ENCODE data around the gene FNDC8.
"Not testable (repeated sequence)": the region's sequence is repeated elsewhere in the genome, so short reads cannot be mapped to it uniquely, and the experiment has no call there.

FNDC8 gene

DNA sequence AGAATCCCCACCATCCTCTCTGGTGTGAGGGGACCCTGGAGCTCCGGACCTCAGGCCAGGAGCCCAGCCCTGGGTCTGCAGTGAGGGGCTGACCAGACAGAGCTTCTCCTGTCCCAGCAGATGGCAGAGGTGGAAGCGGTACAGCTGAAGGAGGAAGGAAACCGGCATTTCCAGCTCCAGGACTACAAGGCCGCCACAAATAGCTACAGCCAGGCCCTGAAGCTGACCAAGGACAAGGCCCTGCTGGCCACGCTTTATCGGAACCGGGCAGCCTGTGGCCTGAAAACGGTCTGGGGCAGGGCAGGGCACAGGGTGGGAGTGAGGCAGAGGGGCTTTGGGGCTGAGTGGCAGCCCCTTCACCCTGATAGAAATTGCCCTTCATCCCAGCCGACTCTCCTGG is 26.7 kb downstream of the FNDC8 start:
- H3K4me3 ChIP-seq (ENCODE audit: control insufficient read depth, low read depth, low read length), result no peak overlapping the region
- TF ChIP-seq, protein P1, sequence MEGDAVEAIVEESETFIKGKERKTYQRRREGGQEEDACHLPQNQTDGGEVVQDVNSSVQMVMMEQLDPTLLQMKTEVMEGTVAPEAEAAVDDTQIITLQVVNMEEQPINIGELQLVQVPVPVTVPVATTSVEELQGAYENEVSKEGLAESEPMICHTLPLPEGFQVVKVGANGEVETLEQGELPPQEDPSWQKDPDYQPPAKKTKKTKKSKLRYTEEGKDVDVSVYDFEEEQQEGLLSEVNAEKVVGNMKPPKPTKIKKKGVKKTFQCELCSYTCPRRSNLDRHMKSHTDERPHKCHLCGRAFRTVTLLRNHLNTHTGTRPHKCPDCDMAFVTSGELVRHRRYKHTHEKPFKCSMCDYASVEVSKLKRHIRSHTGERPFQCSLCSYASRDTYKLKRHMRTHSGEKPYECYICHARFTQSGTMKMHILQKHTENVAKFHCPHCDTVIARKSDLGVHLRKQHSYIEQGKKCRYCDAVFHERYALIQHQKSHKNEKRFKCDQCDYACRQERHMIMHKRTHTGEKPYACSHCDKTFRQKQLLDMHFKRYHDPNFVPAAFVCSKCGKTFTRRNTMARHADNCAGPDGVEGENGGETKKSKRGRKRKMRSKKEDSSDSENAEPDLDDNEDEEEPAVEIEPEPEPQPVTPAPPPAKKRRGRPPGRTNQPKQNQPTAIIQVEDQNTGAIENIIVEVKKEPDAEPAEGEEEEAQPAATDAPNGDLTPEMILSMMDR (conservative IDR thresholded peaks at IDR 0.05; ENCODE audit: control insufficient read depth, insufficient read depth, low read depth, low read length), result no peak

DNA sequence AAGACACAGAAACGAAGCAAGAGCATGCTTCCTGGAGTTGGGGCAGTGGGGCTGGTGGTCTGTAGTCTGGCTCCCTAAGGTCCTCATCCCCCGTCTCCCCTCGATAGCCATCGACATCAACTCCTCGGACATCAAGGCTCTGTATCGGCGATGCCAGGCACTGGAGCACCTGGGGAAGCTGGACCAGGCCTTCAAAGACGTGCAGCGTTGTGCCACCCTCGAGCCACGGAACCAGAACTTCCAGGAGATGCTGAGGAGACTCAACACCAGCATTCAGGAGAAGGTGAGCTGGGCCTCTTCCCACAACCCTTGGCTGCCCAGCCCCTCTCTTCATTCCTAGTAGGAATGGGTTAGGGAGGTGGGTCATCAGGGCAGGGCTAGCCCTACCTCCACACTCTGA is 28.5 kb downstream of the FNDC8 start:
- TF ChIP-seq, protein P1 (conservative IDR thresholded peaks at IDR 0.05; ENCODE audit: control insufficient read depth, insufficient read depth, low read depth, low read length), result no peak
- H3K4me3 ChIP-seq (ENCODE audit: control insufficient read depth, low read depth, low read length), result no peak overlapping the region
- no peak for DNase-seq (ENCODE audit: low read depth)

More for the DNA sequence above, 26.7 kb downstream of the FNDC8 start:
- no peak for DNase-seq (ENCODE audit: low read depth)

DNA sequence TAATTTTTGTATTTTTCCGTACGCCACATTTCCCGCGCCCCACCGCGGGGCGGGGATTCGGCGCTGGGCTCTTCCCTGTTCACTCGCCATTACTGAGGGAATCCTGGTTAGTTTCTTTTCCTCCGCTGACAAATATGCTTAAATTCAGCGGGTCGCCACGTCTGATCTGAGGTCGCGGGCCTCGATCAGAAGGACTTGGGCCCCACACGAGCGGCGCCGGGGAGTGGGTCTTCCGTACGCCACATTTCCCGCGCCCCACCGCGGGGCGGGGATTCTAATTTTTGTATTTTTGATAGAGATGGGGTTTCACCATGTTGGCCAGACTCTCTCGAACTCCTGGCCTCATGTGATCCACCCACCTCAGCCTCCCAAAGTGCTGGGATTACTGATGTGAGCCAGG is 29.7 kb downstream of the FNDC8 start:
- not testable (repeated sequence) for DNase-seq (ENCODE audit: low read depth); H3K4me3 ChIP-seq (ENCODE audit: control insufficient read depth, low read depth, low read length)

DNA sequence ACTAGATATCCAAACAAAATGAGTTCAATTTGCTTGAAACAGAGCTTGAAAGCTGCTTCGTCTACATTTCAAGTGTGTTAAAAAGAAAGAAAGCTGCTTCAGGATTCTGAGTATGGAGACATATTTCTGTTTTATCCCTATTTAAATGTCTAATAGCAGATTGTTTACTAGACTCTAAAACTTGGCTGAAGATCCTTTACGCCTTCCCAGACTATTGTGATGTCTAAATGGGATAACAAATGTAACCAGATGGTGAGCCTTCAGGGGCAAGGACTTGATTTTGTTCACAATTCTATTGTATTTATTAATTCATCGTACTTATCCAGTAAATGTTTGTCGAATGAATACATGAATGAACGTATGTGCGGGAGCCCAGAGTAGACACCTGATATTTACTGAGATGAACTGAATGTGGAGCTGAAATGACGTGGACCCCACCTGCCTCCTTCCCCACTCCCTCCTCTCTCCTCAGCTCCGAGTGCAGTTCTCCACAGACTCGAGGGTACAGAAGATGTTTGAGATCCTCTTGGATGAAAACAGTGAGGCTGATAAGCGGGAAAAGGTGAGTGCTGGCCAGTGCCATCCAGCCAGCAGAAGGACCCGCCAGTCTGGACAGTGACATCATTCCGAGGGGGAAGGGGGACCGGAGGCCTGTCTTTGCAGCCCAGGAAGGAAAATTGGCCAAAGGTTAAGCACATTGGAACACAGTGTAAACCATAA is 31.2 kb downstream of the FNDC8 start:
- TF ChIP-seq, protein P1 (conservative IDR thresholded peaks at IDR 0.05; ENCODE audit: control insufficient read depth, insufficient read depth, low read depth, low read length), result no peak
- no peak for DNase-seq (ENCODE audit: low read depth)
- no peak overlapping the region for H3K4me3 ChIP-seq (ENCODE audit: control insufficient read depth, low read depth, low read length)

DNA sequence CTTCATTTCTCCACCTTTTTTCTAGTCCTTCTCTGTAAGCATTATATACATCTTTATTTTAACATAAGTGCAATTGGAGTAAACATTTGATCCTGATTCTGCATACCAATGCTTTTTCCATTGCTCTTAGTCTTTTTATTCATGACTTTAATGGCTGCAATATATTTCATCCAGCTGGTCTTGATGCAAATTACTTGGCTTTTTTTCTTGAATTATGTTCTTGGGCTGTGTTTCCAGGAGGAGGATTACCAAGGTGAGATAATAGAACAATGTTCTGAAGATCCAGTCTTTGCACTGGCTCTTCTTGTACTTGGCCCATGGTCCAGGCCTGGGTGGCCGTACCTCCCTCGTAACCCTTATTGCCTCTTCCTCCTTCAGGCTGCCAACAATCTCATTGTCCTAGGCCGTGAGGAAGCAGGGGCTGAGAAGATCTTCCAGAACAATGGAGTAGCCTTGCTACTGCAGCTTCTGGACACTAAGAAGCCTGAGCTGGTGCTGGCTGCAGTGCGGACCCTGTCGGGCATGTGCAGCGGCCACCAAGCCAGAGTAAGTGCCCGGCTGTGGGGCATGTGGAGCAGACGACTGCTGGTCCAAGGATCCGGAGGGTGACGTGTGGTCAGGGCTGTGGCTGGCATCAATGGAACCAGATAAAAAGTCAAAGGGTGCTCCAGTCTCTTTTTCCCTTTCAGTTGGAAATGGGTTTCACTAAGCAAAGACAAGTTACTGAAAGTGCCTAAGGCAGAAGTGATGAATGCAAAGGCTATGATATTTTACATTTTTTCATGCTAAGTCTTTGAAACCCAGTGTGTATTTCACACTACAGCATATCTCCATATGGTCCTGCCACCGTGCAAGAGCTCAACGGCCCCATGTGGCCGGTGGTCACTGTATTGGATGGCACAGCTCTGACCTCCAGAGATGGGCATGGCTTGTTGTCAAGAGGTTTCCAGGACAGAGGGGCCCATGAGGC is 33.1 kb downstream of the FNDC8 start:
- DNase-seq (ENCODE audit: low read depth), result no peak
- TF ChIP-seq, protein P1 (conservative IDR thresholded peaks at IDR 0.05; ENCODE audit: control insufficient read depth, insufficient read depth, low read depth, low read length), result no peak
- H3K4me3 ChIP-seq (ENCODE audit: control insufficient read depth, low read depth, low read length), result no peak overlapping the region

DNA sequence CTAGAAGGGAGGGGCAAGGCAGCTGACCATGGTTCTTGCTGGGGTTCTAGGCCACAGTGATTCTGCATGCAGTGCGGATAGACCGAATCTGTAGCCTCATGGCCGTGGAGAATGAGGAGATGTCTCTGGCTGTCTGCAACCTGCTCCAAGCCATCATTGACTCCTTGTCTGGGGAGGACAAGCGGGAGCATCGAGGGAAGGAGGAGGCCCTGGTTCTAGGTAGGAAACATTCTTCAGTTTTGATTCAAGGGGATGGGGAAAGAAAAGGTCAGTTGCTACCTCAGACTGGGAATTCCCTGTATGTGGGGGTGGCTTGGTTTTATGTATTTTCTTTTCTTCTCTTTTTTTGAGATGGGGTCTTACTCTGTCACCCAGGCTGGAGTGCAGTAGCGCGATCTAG is 33.8 kb downstream of the FNDC8 start:
- DNase-seq (ENCODE audit: low read depth), result no peak
- no peak overlapping the region for H3K4me3 ChIP-seq (ENCODE audit: control insufficient read depth, low read depth, low read length)
- TF ChIP-seq, protein P1 (conservative IDR thresholded peaks at IDR 0.05; ENCODE audit: control insufficient read depth, insufficient read depth, low read depth, low read length), result no peak

DNA sequence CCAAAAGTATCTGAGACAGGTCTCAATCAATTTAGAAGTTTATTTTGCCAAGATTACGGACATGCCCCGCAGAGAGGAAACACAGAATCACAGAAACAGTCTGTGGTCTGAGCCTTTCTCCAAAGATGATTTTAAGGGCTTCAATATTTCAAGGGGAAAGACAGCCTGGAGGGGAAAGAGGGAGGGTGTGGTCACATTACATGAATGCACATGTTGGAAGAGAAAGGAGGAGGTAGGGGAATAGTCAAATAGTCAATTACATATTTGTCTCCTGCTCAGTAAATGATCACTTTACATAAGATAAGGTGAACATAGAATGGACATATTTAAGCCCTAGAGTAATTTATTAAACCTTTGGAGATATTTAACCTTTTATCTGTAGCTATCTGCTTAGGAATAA is 38.5 kb downstream of the FNDC8 start:
- no peak overlapping the region for H3K4me3 ChIP-seq (ENCODE audit: control insufficient read depth, low read depth, low read length)
- TF ChIP-seq, protein P1 (conservative IDR thresholded peaks at IDR 0.05; ENCODE audit: control insufficient read depth, insufficient read depth, low read depth, low read length), result no peak
- DNase-seq (ENCODE audit: low read depth), result no peak
